ENCODE measurements around the gene PIP5K1A. TPM values are rescaled to one million over a fixed set of nuclear protein-coding genes. Genes with fewer than 3 reads are reported as not detected.

Gene PIP5K1A, protein sequence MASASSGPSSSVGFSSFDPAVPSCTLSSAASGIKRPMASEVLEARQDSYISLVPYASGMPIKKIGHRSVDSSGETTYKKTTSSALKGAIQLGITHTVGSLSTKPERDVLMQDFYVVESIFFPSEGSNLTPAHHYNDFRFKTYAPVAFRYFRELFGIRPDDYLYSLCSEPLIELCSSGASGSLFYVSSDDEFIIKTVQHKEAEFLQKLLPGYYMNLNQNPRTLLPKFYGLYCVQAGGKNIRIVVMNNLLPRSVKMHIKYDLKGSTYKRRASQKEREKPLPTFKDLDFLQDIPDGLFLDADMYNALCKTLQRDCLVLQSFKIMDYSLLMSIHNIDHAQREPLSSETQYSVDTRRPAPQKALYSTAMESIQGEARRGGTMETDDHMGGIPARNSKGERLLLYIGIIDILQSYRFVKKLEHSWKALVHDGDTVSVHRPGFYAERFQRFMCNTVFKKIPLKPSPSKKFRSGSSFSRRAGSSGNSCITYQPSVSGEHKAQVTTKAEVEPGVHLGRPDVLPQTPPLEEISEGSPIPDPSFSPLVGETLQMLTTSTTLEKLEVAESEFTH
- 35.2 and 46.6 TPM in 2 replicates for total RNA-seq (2012; rRNA removed)

DNA sequence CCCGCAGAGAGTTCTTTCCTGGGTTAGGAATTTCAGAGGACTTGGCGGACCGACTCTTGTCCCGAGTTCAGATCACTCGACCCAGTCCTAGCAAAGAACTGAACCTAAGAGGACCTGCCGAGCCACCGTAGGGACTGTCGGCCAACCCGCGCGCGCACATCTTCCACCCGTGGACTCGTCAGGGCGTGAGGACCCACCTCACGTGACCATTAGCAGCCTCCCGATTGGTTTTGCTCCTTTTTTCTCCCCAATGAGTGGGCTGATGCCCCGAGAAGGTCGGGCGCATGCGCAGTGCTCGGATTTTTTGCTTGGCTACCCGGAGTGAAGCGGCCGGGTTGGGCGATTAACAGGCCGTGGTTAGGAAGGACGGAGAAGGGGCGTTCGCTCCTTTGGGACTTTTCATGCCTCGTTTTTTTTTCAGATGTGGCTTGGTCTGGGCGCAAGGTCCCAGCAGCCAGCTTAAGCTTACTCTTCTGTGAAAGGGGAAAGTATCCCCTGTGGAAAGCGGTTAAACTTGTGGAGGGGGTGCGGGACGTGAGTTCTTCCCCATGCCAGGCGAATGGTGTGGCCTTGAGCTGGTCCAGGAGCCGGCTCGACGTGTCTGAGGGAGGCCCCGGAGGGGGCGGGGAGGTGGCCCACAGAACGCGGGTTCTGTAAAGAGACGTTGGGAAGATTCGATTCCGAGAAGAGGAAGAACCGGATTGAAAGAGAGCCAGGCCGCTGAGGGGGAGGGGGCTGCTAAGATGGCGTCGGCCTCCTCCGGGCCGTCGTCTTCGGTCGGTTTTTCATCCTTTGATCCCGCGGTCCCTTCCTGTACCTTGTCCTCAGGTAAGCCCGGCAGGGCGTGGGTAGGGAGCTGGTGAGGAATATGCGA lies at the start of gene PIP5K1A:
TSS of gene PIP5K1A (plus strand) at position 299 of the 874 bp plus-strand sequence. CDS start at position 744, 445 bp downstream.
- Histone ChIP-seq H3K9me3 (replicated peaks; ENCODE audit: low read length) (no peaks in the 10 kb centered on the region), H3K36me3 (ENCODE audit: insufficient read depth, low read length) (peaks cover 14% of the 10 kb centered on the region), H3K4me3 (ENCODE audit: low read length) (peak within 1 kb of the TSS; percentile 85), H3K4me2 (ENCODE audit: low read length) (peak within 1 kb of the TSS; percentile 90), H3K27me3 (ENCODE audit: control insufficient read depth, insufficient read depth, low read length) (no peaks in the 10 kb centered on the region), H3K4me1 (ENCODE audit: control insufficient read depth, insufficient read depth, low read length) (peaks cover 36% of the 10 kb centered on the region), H3K9ac (ENCODE audit: low read depth, low read length) (peak within 1 kb of the TSS; percentile 99)

DNA sequence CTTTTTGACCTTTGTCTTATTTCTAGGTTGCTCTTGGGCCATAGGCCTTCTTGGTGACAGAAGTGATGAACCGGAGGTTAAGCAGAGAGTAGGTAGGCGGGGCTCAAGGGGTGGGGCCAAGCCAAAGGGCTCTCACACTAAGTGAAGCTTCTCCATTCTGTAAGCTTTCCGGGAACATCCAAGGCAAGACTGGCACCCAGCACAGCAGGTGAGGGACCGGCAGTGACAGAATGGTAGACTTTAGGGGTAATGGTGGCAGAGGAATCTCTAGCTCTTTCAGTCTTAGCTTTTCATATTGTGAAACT lies 41.9 kb upstream of the PIP5K1A start, which contains the start of gene TNFAIP8L2:
TSS of gene TNFAIP8L2 (plus strand) at position 135 of the 305 bp plus-strand sequence. CDS start 2,049 bp downstream, outside the sequence.
- H3K9me3 ChIP-seq (replicated peaks; ENCODE audit: low read length), result no peaks in the 10 kb centered on the region
- no peak within 1 kb of the TSS for H3K4me3 ChIP-seq (ENCODE audit: low read length)
- H3K36me3 ChIP-seq (ENCODE audit: insufficient read depth, low read length), result peaks cover 29% of the 10 kb centered on the region
- no peak within 1 kb of the TSS for H3K4me2 ChIP-seq (ENCODE audit: low read length)
- no peaks in the 10 kb centered on the region for H3K27me3 ChIP-seq (ENCODE audit: control insufficient read depth, insufficient read depth, low read length)
- H3K9ac ChIP-seq (ENCODE audit: low read depth, low read length), result no peak within 1 kb of the TSS
- H3K4me1 ChIP-seq (ENCODE audit: control insufficient read depth, insufficient read depth, low read length), result no peaks in the 10 kb centered on the region

DNA sequence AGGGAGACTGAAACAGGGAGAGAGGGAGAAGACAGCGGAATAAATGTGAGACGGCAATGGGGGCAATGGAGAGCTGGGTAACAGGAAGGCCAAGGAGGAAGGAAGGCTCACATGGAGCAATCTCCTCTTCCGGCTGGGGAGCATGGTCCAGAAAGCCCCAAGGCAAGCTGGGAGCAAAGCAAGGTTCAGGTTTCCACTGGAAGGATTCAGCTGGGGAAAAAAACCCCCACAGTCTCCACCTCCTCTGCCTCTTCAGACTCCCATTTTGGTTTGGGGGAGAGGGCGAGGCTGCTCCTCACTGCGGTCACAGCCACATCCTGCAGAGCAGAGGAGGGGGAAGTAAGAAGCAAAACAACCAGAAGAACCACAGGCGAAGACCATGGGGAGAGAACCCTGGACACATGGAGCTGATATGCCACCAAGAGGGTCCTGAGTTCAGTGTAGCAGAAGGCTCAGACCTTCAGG lies 41.3 kb upstream of the PIP5K1A start:
- Histone ChIP-seq H3K9ac (ENCODE audit: low read depth, low read length) (no peak overlapping the region), H3K9me3 (replicated peaks; ENCODE audit: low read length) (no peaks in the 10 kb centered on the region), H3K27me3 (ENCODE audit: control insufficient read depth, insufficient read depth, low read length) (no peaks in the 10 kb centered on the region), H3K4me3 (ENCODE audit: low read length) (no peak overlapping the region), H3K4me2 (ENCODE audit: low read length) (no peak overlapping the region), H3K4me1 (ENCODE audit: control insufficient read depth, insufficient read depth, low read length) (no peaks in the 10 kb centered on the region), H3K36me3 (ENCODE audit: insufficient read depth, low read length) (peaks cover 34% of the 10 kb centered on the region)

DNA sequence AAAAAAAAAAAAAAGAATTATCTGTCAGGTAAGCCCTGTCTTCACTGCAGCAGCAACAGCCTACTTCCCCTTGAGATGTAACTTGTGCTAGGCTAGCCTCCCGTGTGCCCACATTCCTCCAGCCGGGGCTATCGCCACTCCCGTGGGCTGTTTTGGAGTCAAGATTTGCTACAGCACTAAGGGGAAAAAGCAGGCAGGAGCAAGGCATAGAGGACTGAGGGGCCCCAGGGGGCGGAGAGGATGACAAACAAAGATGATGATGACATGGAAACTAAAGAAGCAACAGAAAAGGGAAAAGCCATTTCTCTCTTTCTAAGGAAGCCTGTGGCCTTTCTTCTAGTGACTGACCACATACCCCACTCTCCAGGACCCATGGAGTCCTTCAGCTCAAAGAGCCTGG lies 40.0 kb upstream of the PIP5K1A start:
- Histone ChIP-seq H3K36me3 (ENCODE audit: insufficient read depth, low read length) (peaks cover 34% of the 10 kb centered on the region), H3K4me1 (ENCODE audit: control insufficient read depth, insufficient read depth, low read length) (no peaks in the 10 kb centered on the region)

DNA sequence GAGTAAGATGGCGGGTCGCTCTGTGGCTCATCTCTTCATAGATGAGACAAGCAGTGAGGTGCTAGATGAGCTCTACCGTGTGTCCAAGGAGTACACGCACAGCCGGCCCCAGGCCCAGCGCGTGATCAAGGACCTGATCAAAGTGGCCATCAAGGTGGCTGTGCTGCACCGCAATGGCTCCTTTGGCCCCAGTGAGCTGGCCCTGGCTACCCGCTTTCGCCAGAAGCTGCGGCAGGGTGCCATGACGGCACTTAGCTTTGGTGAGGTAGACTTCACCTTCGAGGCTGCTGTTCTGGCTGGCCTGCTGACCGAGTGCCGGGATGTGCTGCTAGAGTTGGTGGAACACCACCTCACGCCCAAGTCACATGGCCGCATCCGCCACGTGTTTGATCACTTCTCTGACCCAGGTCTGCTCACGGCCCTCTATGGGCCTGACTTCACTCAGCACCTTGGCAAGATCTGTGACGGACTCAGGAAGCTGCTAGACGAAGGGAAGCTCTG lies 39.6 kb upstream of the PIP5K1A start:
- Histone ChIP-seq H3K4me2 (ENCODE audit: low read length) (no peak overlapping the region), H3K4me1 (ENCODE audit: control insufficient read depth, insufficient read depth, low read length) (no peaks in the 10 kb centered on the region), H3K27me3 (ENCODE audit: control insufficient read depth, insufficient read depth, low read length) (no peaks in the 10 kb centered on the region), H3K36me3 (ENCODE audit: insufficient read depth, low read length) (peaks cover 34% of the 10 kb centered on the region), H3K9me3 (replicated peaks; ENCODE audit: low read length) (no peaks in the 10 kb centered on the region), H3K4me3 (ENCODE audit: low read length) (no peak overlapping the region), H3K9ac (ENCODE audit: low read depth, low read length) (no peak overlapping the region)

More for the DNA sequence above, 40.0 kb upstream of the PIP5K1A start:
- Histone ChIP-seq H3K27me3 (ENCODE audit: control insufficient read depth, insufficient read depth, low read length) (no peaks in the 10 kb centered on the region), H3K4me3 (ENCODE audit: low read length) (no peak overlapping the region), H3K4me2 (ENCODE audit: low read length) (no peak overlapping the region), H3K9ac (ENCODE audit: low read depth, low read length) (no peak overlapping the region), H3K9me3 (replicated peaks; ENCODE audit: low read length) (no peaks in the 10 kb centered on the region)

DNA sequence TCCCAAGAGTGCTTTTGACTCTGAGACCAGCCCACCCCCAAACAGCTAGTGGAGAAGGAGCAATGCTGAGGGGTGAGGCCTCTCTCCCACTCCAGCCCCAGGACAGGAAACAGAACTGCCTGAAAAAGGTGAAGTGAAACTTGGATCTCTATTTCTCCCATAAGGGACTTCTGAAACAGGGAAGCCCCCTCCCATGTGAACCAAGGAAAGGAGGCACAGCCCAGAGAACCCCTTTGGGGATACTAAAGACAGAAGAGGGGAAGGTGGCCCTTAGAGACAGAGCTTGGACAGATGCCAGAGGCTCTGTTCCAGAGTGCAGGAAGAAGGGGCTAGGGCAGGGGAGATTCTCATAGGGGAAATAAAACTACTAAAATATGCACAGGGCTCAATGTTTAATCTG lies 39.0 kb upstream of the PIP5K1A start:
- Histone ChIP-seq H3K4me2 (ENCODE audit: low read length) (no peak overlapping the region), H3K4me1 (ENCODE audit: control insufficient read depth, insufficient read depth, low read length) (peaks cover 4% of the 10 kb centered on the region), H3K9ac (ENCODE audit: low read depth, low read length) (no peak overlapping the region), H3K4me3 (ENCODE audit: low read length) (no peak overlapping the region), H3K27me3 (ENCODE audit: control insufficient read depth, insufficient read depth, low read length) (no peaks in the 10 kb centered on the region), H3K36me3 (ENCODE audit: insufficient read depth, low read length) (peaks cover 34% of the 10 kb centered on the region), H3K9me3 (replicated peaks; ENCODE audit: low read length) (no peaks in the 10 kb centered on the region)

DNA sequence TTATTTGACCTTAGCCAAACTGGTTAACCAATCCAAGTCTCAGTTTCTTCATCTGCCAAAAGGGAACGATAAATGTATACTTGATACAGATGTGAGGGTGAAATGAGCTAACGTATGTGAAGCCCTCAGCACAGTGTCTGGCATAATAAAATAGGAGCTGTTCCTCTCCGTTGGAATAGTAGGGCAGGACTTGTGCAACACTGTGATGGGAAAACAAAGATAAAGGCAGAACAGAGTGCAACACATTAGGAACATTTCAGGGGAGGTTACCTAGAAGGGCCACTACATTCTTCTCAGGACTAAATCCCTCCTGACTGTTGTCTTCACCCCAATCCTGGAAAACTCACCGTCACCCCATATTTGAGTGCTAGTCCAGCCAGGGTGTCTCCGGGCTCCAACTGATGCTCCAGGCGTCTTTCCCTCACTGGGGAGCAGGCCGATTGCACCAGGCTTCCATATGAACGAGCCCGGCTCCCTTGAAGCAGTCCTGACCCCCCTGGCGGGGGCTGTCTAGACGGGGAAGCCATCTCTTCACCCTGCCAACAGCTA lies 33.5 kb upstream of the PIP5K1A start:
- Histone ChIP-seq H3K36me3 (ENCODE audit: insufficient read depth, low read length) (peaks cover 33% of the 10 kb centered on the region), H3K4me1 (ENCODE audit: control insufficient read depth, insufficient read depth, low read length) (peaks cover 20% of the 10 kb centered on the region), H3K9ac (ENCODE audit: low read depth, low read length) (peak overlapping the region; percentile 92), H3K4me3 (ENCODE audit: low read length) (peak overlapping the region; percentile 91), H3K9me3 (replicated peaks; ENCODE audit: low read length) (no peaks in the 10 kb centered on the region), H3K4me2 (ENCODE audit: low read length) (peak overlapping the region; percentile 87), H3K27me3 (ENCODE audit: control insufficient read depth, insufficient read depth, low read length) (no peaks in the 10 kb centered on the region)

DNA sequence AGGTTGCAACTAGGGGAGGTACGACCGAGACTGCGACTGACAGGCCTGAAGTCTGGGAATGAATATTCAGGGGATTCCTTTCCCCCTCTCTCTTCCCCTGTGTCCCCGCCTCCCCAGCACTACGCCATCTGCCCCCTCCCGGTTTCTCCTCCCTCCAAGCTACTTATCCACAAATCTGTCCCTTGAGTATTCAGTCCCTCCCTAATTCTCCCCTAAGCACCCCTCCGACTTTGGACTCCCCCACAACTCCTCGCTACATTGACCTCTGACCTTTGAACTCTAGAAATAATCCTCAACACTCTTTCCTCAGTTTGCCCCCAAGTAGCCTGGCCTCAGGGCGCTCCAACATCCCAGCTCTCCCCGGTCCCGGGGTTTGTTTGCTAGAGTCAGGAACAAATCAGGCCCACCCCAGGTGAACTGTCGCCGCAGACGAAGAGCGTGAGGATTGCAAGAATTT lies 33.0 kb upstream of the PIP5K1A start:
- Histone ChIP-seq H3K4me2 (ENCODE audit: low read length) (peak overlapping the region; percentile 87), H3K9me3 (replicated peaks; ENCODE audit: low read length) (no peaks in the 10 kb centered on the region), H3K9ac (ENCODE audit: low read depth, low read length) (peak overlapping the region; percentile 92), H3K4me3 (ENCODE audit: low read length) (peak overlapping the region; percentile 91), H3K4me1 (ENCODE audit: control insufficient read depth, insufficient read depth, low read length) (peaks cover 20% of the 10 kb centered on the region), H3K36me3 (ENCODE audit: insufficient read depth, low read length) (peaks cover 35% of the 10 kb centered on the region), H3K27me3 (ENCODE audit: control insufficient read depth, insufficient read depth, low read length) (no peaks in the 10 kb centered on the region)

DNA sequence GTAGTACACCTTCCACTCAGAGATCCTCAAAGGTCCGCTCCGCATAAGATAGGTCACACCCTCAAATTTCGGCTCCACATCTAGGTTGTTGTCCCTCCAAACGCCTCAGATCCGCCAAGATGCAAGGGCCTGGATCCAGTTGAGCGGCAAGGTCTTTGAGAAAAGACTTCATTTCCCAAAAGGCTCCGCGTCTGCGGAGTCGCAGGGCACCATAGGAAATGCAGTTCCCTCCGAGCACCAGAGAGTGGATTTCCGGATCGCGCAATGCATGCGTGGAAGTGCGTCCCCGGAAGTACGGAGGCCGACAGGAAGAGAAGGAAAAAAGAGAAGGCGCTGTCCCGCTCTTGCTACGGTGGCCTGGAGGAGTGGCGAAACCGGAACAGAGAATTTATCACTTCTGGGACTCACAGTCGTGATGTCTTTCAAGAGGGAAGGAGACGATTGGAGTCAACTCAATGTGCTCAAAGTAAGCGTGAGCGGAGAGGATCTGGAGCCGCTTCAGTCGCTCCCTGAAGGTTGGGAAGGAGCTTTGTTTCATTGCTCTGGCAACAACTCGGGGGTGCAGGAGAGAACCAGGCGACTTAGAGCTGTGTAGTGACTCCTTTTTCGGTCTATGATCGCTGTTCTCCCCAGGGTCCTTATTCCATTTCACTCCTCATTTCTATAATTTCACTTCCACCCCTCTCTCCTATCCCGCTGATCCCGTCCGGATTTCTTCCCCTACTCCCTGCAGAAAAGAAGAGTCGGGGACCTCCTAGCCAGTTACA lies 32.4 kb upstream of the PIP5K1A start, which contains the start of the genes LYSMD1 and SCNM1:
TSS of gene LYSMD1 (minus strand) at position 165 of the 767 bp plus-strand sequence. CDS start 644 bp downstream, outside the sequence.
TSS of gene SCNM1 (plus strand) at position 407 of the 767 bp plus-strand sequence. CDS start at position 416, 9 bp downstream.
- peaks cover 35% of the 10 kb centered on the region for H3K36me3 ChIP-seq (ENCODE audit: insufficient read depth, low read length)
- no peaks in the 10 kb centered on the region for H3K27me3 ChIP-seq (ENCODE audit: control insufficient read depth, insufficient read depth, low read length)
- H3K4me3 ChIP-seq (ENCODE audit: low read length), result peak within 1 kb of the TSS; percentile 91
- no peaks in the 10 kb centered on the region for H3K9me3 ChIP-seq (replicated peaks; ENCODE audit: low read length)
- H3K9ac ChIP-seq (ENCODE audit: low read depth, low read length), result peak within 1 kb of the TSS; percentile 92
- H3K4me1 ChIP-seq (ENCODE audit: control insufficient read depth, insufficient read depth, low read length), result peaks cover 20% of the 10 kb centered on the region
- H3K4me2 ChIP-seq (ENCODE audit: low read length), result peak within 1 kb of the TSS; percentile 96

DNA sequence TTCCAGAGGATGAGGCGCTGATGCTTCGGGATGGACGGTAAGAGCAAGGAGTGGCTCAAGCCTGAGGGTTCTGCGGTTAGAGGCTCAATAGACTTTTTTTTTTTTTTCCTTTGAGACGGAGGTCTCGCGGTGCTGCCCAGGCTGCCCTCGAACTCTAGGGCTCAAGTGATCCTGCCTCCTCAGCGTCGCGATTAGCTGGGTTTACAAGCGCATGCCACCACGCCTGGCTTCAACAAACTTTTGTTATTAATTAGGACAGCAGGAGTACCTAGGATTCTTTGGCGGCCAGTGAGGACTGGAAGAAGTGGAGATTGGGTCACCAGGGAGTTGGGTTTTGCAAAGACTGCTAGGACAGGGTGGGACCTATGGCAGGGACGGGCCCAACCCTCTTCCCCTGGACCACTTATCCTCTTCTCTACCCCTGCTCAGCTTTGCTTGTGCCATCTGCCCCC lies 31.8 kb upstream of the PIP5K1A start:
- Histone ChIP-seq H3K27me3 (ENCODE audit: control insufficient read depth, insufficient read depth, low read length) (no peaks in the 10 kb centered on the region), H3K36me3 (ENCODE audit: insufficient read depth, low read length) (peaks cover 34% of the 10 kb centered on the region), H3K4me1 (ENCODE audit: control insufficient read depth, insufficient read depth, low read length) (peaks cover 20% of the 10 kb centered on the region), H3K9ac (ENCODE audit: low read depth, low read length) (peak overlapping the region; percentile 92), H3K4me2 (ENCODE audit: low read length) (peak overlapping the region; percentile 96), H3K9me3 (replicated peaks; ENCODE audit: low read length) (no peaks in the 10 kb centered on the region), H3K4me3 (ENCODE audit: low read length) (peak overlapping the region; percentile 91)

Measured in skeletal muscle satellite cell (primary cell).